GM18909 (cell line): ENCODE data around the gene SHLD2.
"Not testable (repeated sequence)": the region's sequence is repeated elsewhere in the genome, so short reads cannot be mapped to it uniquely, and the experiment has no call there.

Experiments used
- ATAC-seq: cut with Tn5 transposase; IDR thresholded peaks from one replicate; pipeline ENCODE4 v1.9.1; 2021; ENCODE audit warnings: mild to moderate bottlenecking; ENCODE audit not compliant: unreplicated experiment, poor library complexity

SHLD2 gene

GRCh38 chr10:87094373-87095235 lies at the start of gene SHLD2, which contains the start of gene GLUD1:
Gene SHLD2 (plus strand): TSS chr10:87095206. CDS start chr10:87151355, 56,149 bp downstream.
Gene GLUD1 (minus strand): TSS chr10:87094843. CDS start chr10:87094769, 74 bp downstream.
- ATAC-seq, result peak; percentile 71

- ATAC-seq, result no peak
Observed at GRCh38 chr10:87045434-87045938, 49.5 kb upstream of the SHLD2 start.

- no peak for ATAC-seq
Observed at GRCh38 chr10:87053111-87053510, 41.9 kb upstream of the SHLD2 start.

GRCh38 chr10:87053577-87054181 lies 41.3 kb upstream of the SHLD2 start:
- ATAC-seq, result no peak

- no peak for ATAC-seq
Observed at GRCh38 chr10:87054373-87055295, 40.4 kb upstream of the SHLD2 start.

- ATAC-seq, result no peak
Observed at GRCh38 chr10:87058171-87058570, 36.8 kb upstream of the SHLD2 start.

- no peak for ATAC-seq
Observed at GRCh38 chr10:87059401-87059800, 35.6 kb upstream of the SHLD2 start.

GRCh38 chr10:87060280-87060928 lies 34.6 kb upstream of the SHLD2 start:
- no peak for ATAC-seq

GRCh38 chr10:87064651-87065050 lies 30.4 kb upstream of the SHLD2 start:
- no peak for ATAC-seq

- ATAC-seq, result no peak
Observed at GRCh38 chr10:87066178-87066577, 28.8 kb upstream of the SHLD2 start.

GRCh38 chr10:87066865-87067264 lies 28.1 kb upstream of the SHLD2 start:
- ATAC-seq, result no peak

- ATAC-seq, result no peak
Observed at GRCh38 chr10:87068281-87068680, 26.7 kb upstream of the SHLD2 start.

- ATAC-seq, result no peak
Observed at GRCh38 chr10:87072449-87072848, 22.6 kb upstream of the SHLD2 start.

GRCh38 chr10:87076421-87076820 lies 18.6 kb upstream of the SHLD2 start:
- not testable (repeated sequence) for ATAC-seq

GRCh38 chr10:87079106-87079836 lies 15.7 kb upstream of the SHLD2 start:
- ATAC-seq, result no peak

- ATAC-seq, result not testable (repeated sequence)
Observed at GRCh38 chr10:87080621-87081020, 14.4 kb upstream of the SHLD2 start.

- not testable (repeated sequence) for ATAC-seq
Observed at GRCh38 chr10:87081574-87081973, 13.4 kb upstream of the SHLD2 start.

- not testable (repeated sequence) for ATAC-seq
Observed at GRCh38 chr10:87082219-87082618, 12.8 kb upstream of the SHLD2 start.
